Activated CD4-positive, CD25-positive, alpha-beta regulatory T cell treated with anti-CD3 and anti-CD28 coated beads, Interleukin-2, amount 50 U/mL, for 16 hours (primary cell): ENCODE data around the gene PRPF6.
"Not testable (repeated sequence)": the region's sequence is repeated elsewhere in the genome, so short reads cannot be mapped to it uniquely, and the experiment has no call there.

Experiments used
- DNase-seq: peaks from one replicate; pipeline ENCODE4 v3.0.0-alpha.2; 2020; ENCODE audit warnings: low read depth, low spot score

The PRPF6 gene

GRCh38 chr20:64012385-64013154 is 31.6 kb downstream of the PRPF6 start:
- not testable (repeated sequence) for DNase-seq

- no peak for DNase-seq
Measured at GRCh38 chr20:64015635-64016034, 34.7 kb downstream of the PRPF6 start.

GRCh38 chr20:64021124-64021975 is 40.4 kb downstream of the PRPF6 start:
- no peak for DNase-seq

GRCh38 chr20:64022671-64023360 is 41.9 kb downstream of the PRPF6 start:
- DNase-seq, result no peak

GRCh38 chr20:64023361-64024140 is 42.6 kb downstream of the PRPF6 start:
- no peak for DNase-seq

- no peak for DNase-seq
Measured at GRCh38 chr20:64024141-64024990, 43.4 kb downstream of the PRPF6 start.

GRCh38 chr20:64025101-64025825 is 44.3 kb downstream of the PRPF6 start:
- DNase-seq, result no peak

- DNase-seq, result no peak
Measured at GRCh38 chr20:64025826-64026412, 45.0 kb downstream of the PRPF6 start.

GRCh38 chr20:64027981-64028685 is 47.2 kb downstream of the PRPF6 start:
- no peak for DNase-seq

- no peak for DNase-seq
Measured at GRCh38 chr20:64029293-64030117, 48.6 kb downstream of the PRPF6 start.

GRCh38 chr20:64030371-64031134 is 49.6 kb downstream of the PRPF6 start:
- no peak for DNase-seq

- no peak for DNase-seq
Measured at GRCh38 chr20:64031822-64032314, 50.9 kb downstream of the PRPF6 start.

GRCh38 chr20:64032706-64033624 is 52.0 kb downstream of the PRPF6 start:
- no peak for DNase-seq

- no peak for DNase-seq
Measured at GRCh38 chr20:64033981-64034493, 53.1 kb downstream of the PRPF6 start.

- DNase-seq, result no peak
Measured at GRCh38 chr20:64035066-64035932, 54.4 kb downstream of the PRPF6 start.
